ENCODE measurements around the gene ACP7. TPM values are rescaled to one million over a fixed set of nuclear protein-coding genes. Genes with fewer than 3 reads are reported as not detected.
A peak's percentile ranks its signal among the peaks of the same experiment; 100 is the strongest.

Gene ACP7
- total RNA-seq, 1 experiment from 2014 or later: 0.15 TPM

DNA sequence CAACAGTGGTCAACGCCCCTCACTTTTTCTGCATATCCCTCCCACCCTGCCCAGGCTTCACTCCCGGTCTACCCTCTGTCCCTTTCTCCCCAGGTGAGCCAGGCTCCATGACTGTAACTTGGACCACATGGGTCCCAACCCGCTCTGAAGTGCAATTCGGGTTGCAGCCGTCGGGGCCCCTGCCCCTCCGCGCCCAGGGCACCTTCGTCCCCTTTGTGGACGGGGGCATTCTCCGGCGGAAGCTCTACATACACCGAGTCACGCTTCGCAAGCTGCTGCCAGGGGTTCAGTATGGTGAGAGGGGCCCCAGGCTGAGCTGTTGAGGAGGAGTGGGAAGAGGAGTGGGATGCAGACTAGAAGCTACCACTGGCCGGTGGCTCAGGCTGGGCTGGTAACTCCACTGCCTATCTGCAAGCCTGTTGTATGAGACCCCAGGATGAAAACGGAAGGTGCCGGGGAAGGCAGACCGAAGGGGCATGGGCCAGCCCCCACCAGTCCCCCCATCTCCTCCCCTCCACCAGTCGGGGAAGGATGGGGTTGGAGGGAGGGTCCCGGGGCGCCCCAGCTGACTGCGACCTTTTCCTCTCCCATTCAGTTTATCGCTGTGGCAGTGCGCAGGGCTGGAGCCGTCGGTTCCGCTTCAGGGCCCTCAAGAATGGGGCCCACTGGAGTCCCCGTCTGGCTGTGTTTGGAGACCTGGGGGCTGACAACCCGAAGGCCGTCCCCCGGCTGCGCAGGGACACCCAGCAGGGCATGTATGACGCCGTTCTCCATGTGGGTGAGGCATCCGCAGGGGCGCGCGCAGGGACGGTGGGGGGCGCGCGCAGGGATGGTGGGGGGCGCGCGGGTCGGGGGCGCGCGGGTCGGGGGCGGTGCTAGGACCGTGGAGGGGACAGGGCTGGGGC lies 14.4 kb downstream of the ACP7 start:
- Histone ChIP-seq H3K56ac (ENCODE audit: insufficient read length, low read depth, low read length) (no peak overlapping the region), H3K9ac (ENCODE audit: extremely low read depth, insufficient read length, low read length) (no peak overlapping the region), H3K79me2 (ENCODE audit: insufficient read depth, low read length) (no peaks in the 10 kb centered on the region)

More for the DNA sequence above, 14.4 kb downstream of the ACP7 start:
- no peak overlapping the region for H2BK5ac ChIP-seq (ENCODE audit: insufficient read length, low read length)
- no peak overlapping the region for H3T11ph ChIP-seq (ENCODE audit: low read length)
- H3K18ac ChIP-seq (ENCODE audit: insufficient read length, low read depth, low read length): no peak overlapping the region
- H3K4me2 ChIP-seq (ENCODE audit: insufficient read depth, insufficient read length, low read length): no peak overlapping the region
- H3K4me1 ChIP-seq (ENCODE audit: insufficient read depth, low read length): no peaks in the 10 kb centered on the region
- Mint-ChIP-seq H3K9me3 (peaks cover 3 to 5% of the 10 kb centered on the region in 2 experiments; a peak in 3 of 5 replicates), H3K36me3 (ENCODE audit: insufficient read depth in 1 of 3, low read depth in 3 of 3) (no peaks in the 10 kb centered on the region; a peak in 4 of 7 replicates), H3K27me3 (ENCODE audit: low read depth) (peaks cover 22% of the 10 kb centered on the region), H3K27ac (peak overlapping the region in 1 of 3 experiments; percentile 79; a peak in 1 of 7 replicates), H3K4me1 (no peaks in the 10 kb centered on the region), H3K4me3 (no peak overlapping the region)
- WGBS (ENCODE audit: extremely low coverage, insufficient read length, low lambda C conversion rate): no CpG with 5 or more reads among the region's 53 CpGs
- H2AFZ ChIP-seq (ENCODE audit: low read length): no peak overlapping the region
- no peak overlapping the region for H2BK12ac ChIP-seq (ENCODE audit: insufficient read length, low read depth, low read length)
- H3K9me3 ChIP-seq (ENCODE audit: control insufficient read depth, low read depth, low read length): no peaks in the 10 kb centered on the region
- no peak overlapping the region for H4K8ac ChIP-seq (replicated peaks; ENCODE audit: insufficient read length, low read depth, low read length)
- no peak overlapping the region for H2BK15ac ChIP-seq (ENCODE audit: low read depth, low read length)
- H2AK5ac ChIP-seq (ENCODE audit: insufficient read length, low read length): no peak overlapping the region
- no peaks in the 10 kb centered on the region for H4K20me1 ChIP-seq (ENCODE audit: control insufficient read depth, insufficient read depth, insufficient read length)
- H2BK20ac ChIP-seq (ENCODE audit: low read depth, low read length, poor library complexity, severe bottlenecking): no peak overlapping the region
- TF ChIP-seq, protein P1, sequence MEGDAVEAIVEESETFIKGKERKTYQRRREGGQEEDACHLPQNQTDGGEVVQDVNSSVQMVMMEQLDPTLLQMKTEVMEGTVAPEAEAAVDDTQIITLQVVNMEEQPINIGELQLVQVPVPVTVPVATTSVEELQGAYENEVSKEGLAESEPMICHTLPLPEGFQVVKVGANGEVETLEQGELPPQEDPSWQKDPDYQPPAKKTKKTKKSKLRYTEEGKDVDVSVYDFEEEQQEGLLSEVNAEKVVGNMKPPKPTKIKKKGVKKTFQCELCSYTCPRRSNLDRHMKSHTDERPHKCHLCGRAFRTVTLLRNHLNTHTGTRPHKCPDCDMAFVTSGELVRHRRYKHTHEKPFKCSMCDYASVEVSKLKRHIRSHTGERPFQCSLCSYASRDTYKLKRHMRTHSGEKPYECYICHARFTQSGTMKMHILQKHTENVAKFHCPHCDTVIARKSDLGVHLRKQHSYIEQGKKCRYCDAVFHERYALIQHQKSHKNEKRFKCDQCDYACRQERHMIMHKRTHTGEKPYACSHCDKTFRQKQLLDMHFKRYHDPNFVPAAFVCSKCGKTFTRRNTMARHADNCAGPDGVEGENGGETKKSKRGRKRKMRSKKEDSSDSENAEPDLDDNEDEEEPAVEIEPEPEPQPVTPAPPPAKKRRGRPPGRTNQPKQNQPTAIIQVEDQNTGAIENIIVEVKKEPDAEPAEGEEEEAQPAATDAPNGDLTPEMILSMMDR (conservative IDR thresholded peaks at IDR 0.05): no peak
- H3K14ac ChIP-seq (ENCODE audit: insufficient read depth, low read length): peak overlapping the region; percentile 47
- H4K91ac ChIP-seq (ENCODE audit: insufficient read length, low read depth, low read length): no peak overlapping the region
- no peak for DNase-seq
- H3K27ac ChIP-seq (ENCODE audit: insufficient read length, low read depth, low read length): no peak overlapping the region
- peaks cover 2% of the 10 kb centered on the region for H3K23me2 ChIP-seq (ENCODE audit: insufficient read length, low read depth, low read length, poor library complexity, severe bottlenecking)
- no peaks in the 10 kb centered on the region for H3K27me3 ChIP-seq (ENCODE audit: insufficient read depth, low read length)
- no peak overlapping the region for H4K5ac ChIP-seq (ENCODE audit: insufficient read length, low read depth, low read length)
- no peak overlapping the region for H3K4ac ChIP-seq (ENCODE audit: low read depth, low read length)
- no peak overlapping the region for H3K23ac ChIP-seq (ENCODE audit: insufficient read length, low read depth, low read length)
- no peaks in the 10 kb centered on the region for H3K79me1 ChIP-seq (ENCODE audit: insufficient read depth, low read depth, low read length, poor library complexity, severe bottlenecking)
- H2BK120ac ChIP-seq (ENCODE audit: low read depth, low read length, poor library complexity, severe bottlenecking): no peak overlapping the region

Data from H9 (cell line).